A549 (cell line): ENCODE measurements around the gene BAG3. TPM values are rescaled to one million over a fixed set of nuclear protein-coding genes. Genes with fewer than 3 reads are reported as not detected.

Source experiments
- ATAC-seq, 2 experiments: fragments of 200-7000 bp in 1 of 2; fragments of >200 bp in 1 of 2; cut with Nextera tagmentation in 1 of 2; cut with Tn5 transposase in 1 of 2; 3 replicates each; pipeline versions ENCODE4 v1.8.0 to v1.9.1; 2018 to 2020; ENCODE audit warnings: mild to moderate bottlenecking in 1 of 2, moderate library complexity in 1 of 2
- CTCF ChIA-PET: fragments of 300-600 bp; sonication (Branson Sonifier 250); formaldehyde crosslinking; extraction: SDS; loops from one replicate; lab custom pipeline; 2021; ENCODE audit warnings: antibody characterized with exemption, inconsistent platforms; lab: Yijun Ruan, JAX
- POLR2A ChIA-PET: fragments of 350-600 bp; formaldehyde crosslinking; extraction: SDS; loops from one replicate; lab custom pipeline; 2021; ENCODE audit warnings: antibody characterized with exemption, inconsistent platforms; lab: Yijun Ruan, JAX
- DNase-seq, 2 experiments: peaks; one replicate each; pipeline versions ENCODE4 v3.0.0 to v3.0.0-alpha.2; 2011 to 2016; ENCODE audit warnings: low read depth in 1 of 2, low spot score in 1 of 2
- FAIRE-seq: peaks from 2 replicates; lab custom pipeline; 2011; peaks lifted over from hg19 to GRCh38; lab: Jason Lieb, UNC
- H3K27ac ChIP-seq, 2 experiments: fragments of >200 bp; sonication (Bioruptor Twin); formaldehyde crosslinking; 3 replicates each; pipeline ENCODE4 v1.5.1; 2016 to 2017
- H3K4me1 ChIP-seq: fragments of >200 bp; sonication (Bioruptor Twin); formaldehyde crosslinking; 3 replicates; pipeline ENCODE4 v1.6.1; 2016
- H3K4me2 ChIP-seq: fragments of >200 bp; sonication (Bioruptor Twin); formaldehyde crosslinking; 3 replicates; pipeline ENCODE4 v1.6.1; 2016
- H3K4me3 ChIP-seq: fragments of >200 bp; sonication (Bioruptor Twin); formaldehyde crosslinking; 3 replicates; pipeline ENCODE4 v1.5.1; 2016
- H3K9me3 ChIP-seq: fragments of >200 bp; sonication (Bioruptor Twin); formaldehyde crosslinking; 3 replicates; pipeline ENCODE4 v1.6.1; 2016
- CBX2 ChIP-seq: fragments of 200-600 bp; sonication (generic); IDR thresholded peaks from 2 replicates; pipeline ENCODE4 v1.6.1; 2016; ENCODE audit warnings: low read depth, mild to moderate bottlenecking, borderline replicate concordance
- CHD2 ChIP-seq: fragments of 150-350 bp; IDR thresholded peaks from 2 replicates; pipeline ENCODE4 v1.6.1; 2014; ENCODE audit warnings: low read length; ENCODE audit not compliant: partially characterized antibody
- CTCF ChIP-seq: fragments of >200 bp; sonication (Bioruptor Twin); formaldehyde crosslinking; IDR thresholded peaks from 3 replicates; pipeline ENCODE4 v1.5.1; 2016
- EP300 ChIP-seq, 2 experiments: fragments of >200 bp; sonication (Bioruptor Twin); formaldehyde crosslinking; IDR thresholded peaks; 2 replicates in 1 of 2; 3 replicates in 1 of 2; pipeline ENCODE4 v1.6.1; 2016 to 2017
- FOSB ChIP-seq: fragments of 250-450 bp; sonication (Bioruptor Pico); IDR thresholded peaks from 2 replicates; pipeline ENCODE4 v1.5.0; 2020; ENCODE audit warnings: mild to moderate bottlenecking, moderate library complexity
- FOSL2 ChIP-seq, 2 experiments: fragments of 450-650 bp in 1 of 2; fragments of >200 bp in 1 of 2; sonication (Bioruptor Twin) in 1 of 2; formaldehyde crosslinking; IDR thresholded peaks; 2 replicates each; pipeline versions ENCODE4 v1.5.0 to v1.6.1; 2016 to 2020; ENCODE audit warnings: mild to moderate bottlenecking in 1 of 2, moderate library complexity in 1 of 2
- FOXS1 ChIP-seq: fragments of 250-450 bp; sonication (Bioruptor Pico); IDR thresholded peaks from 2 replicates; pipeline ENCODE4 v1.5.0; 2020; ENCODE audit warnings: mild to moderate bottlenecking, moderate library complexity
- GATA3 ChIP-seq: IDR thresholded peaks from 2 replicates; pipeline ENCODE4 v1.6.1; 2012; ENCODE audit warnings: borderline replicate concordance
- HDAC2 ChIP-seq: fragments of 200-600 bp; sonication (generic); IDR thresholded peaks from 2 replicates; pipeline ENCODE4 v1.6.1; 2016
- HEYL ChIP-seq: fragments of 250-450 bp; sonication (Bioruptor Pico); IDR thresholded peaks from 2 replicates; pipeline ENCODE4 v1.8.0; 2021; ENCODE audit warnings: mild to moderate bottlenecking, moderate library complexity
- HMGXB4 ChIP-seq: fragments of 250-450 bp; sonication (Bioruptor Pico); IDR thresholded peaks from 2 replicates; pipeline ENCODE4 v1.5.0; 2021; ENCODE audit warnings: mild to moderate bottlenecking, moderate library complexity, borderline replicate concordance
- HOXB13 ChIP-seq: fragments of 250-450 bp; sonication (Bioruptor Pico); IDR thresholded peaks from 2 replicates; pipeline ENCODE4 v1.5.0; 2020; ENCODE audit warnings: low read depth, mild to moderate bottlenecking, moderate library complexity
- HOXB5 ChIP-seq: fragments of 250-450 bp; sonication (Bioruptor Pico); IDR thresholded peaks from 2 replicates; pipeline ENCODE4 v1.5.0; 2020; ENCODE audit warnings: mild to moderate bottlenecking, moderate library complexity
- MAZ ChIP-seq: fragments of 150-350 bp; IDR thresholded peaks from 2 replicates; pipeline ENCODE4 v1.6.1; 2014; ENCODE audit warnings: antibody characterized with exemption, low read depth, low read length, borderline replicate concordance
- NPAS2 ChIP-seq: fragments of 250-450 bp; sonication (Bioruptor Pico); IDR thresholded peaks from 2 replicates; pipeline ENCODE4 v1.8.0; 2022; ENCODE audit warnings: mild to moderate bottlenecking, moderate library complexity, borderline replicate concordance
- NR3C1 ChIP-seq: fragments of >200 bp; sonication (Bioruptor Twin); formaldehyde crosslinking; IDR thresholded peaks from 3 replicates; pipeline ENCODE4 v1.6.1; 2017
- PBX3 ChIP-seq: IDR thresholded peaks from 2 replicates; pipeline ENCODE4 v1.6.1; 2012
- PHF8 ChIP-seq: fragments of 200-600 bp; sonication (generic); IDR thresholded peaks from 2 replicates; pipeline ENCODE4 v1.6.1; 2016; ENCODE audit warnings: low read depth, mild to moderate bottlenecking, antibody characterized with exemption, moderate library complexity, borderline replicate concordance
- RAD21 ChIP-seq, 2 experiments: fragments of >200 bp in 1 of 2; sonication (Bioruptor Twin) in 1 of 2; formaldehyde crosslinking in 1 of 2; IDR thresholded peaks in 1 of 2; conservative IDR thresholded peaks in 1 of 2; 2 replicates in 1 of 2; 3 replicates in 1 of 2; pipeline ENCODE4 v1.6.1; 2012 to 2018; ENCODE audit warnings: inconsistent platforms in 1 of 2
- RARB ChIP-seq: fragments of 250-450 bp; sonication (Bioruptor Pico); IDR thresholded peaks from 2 replicates; pipeline ENCODE4 v1.8.0; 2021; ENCODE audit warnings: mild to moderate bottlenecking, moderate library complexity
- RNF2 ChIP-seq: fragments of 200-600 bp; sonication (generic); IDR thresholded peaks from 2 replicates; pipeline ENCODE4 v1.6.1; 2016; ENCODE audit warnings: low read depth, mild to moderate bottlenecking, antibody characterized with exemption, moderate library complexity, borderline replicate concordance
- SMC3 ChIP-seq: fragments of >200 bp; sonication (Bioruptor Twin); formaldehyde crosslinking; IDR thresholded peaks from 3 replicates; pipeline ENCODE4 v1.6.1; 2018; ENCODE audit warnings: inconsistent platforms
- SREBF2 ChIP-seq: fragments of 450-650 bp; IDR thresholded peaks from 2 replicates; pipeline ENCODE4 v1.6.1; 2014; ENCODE audit warnings: mild to moderate bottlenecking, moderate library complexity
- WGBS: methylation state at CpG from one replicate; pipeline ENCODE4 v1.1.6; 2017; ENCODE audit errors: missing lambda C conversion rate; 5-methylcytosine and 5-hydroxymethylcytosine counted together
- polyA plus RNA-seq, 4 experiments: library from polyadenylated mRNA; depleted of rRNA in 3 of 4; stranded (reverse); fragments of >200 nt; fragmentation: RNase III in 1 of 4; extraction: RNeasy Plus Mini Kit Qiagen cat#74134 plus additional on column Dnase treatment in 1 of 4; gene quantifications; 2 replicates in 3 of 4; 3 replicates in 1 of 4; pipeline ENCODE4 v1.2.3, GENCODE V29; 2011 to 2017
- TF ChIP-seq, protein P1 (sequence below): fragments of 200-600 bp; sonication (generic); IDR thresholded peaks from 2 replicates; pipeline ENCODE4 v1.6.1; 2016; ENCODE audit warnings: antibody characterized with exemption, mild to moderate bottlenecking, moderate library complexity
- TF ChIP-seq, protein P2 (sequence below): fragments of >200 bp; sonication (Bioruptor Twin); formaldehyde crosslinking; IDR thresholded peaks from 3 replicates; pipeline ENCODE4 v1.6.1; 2016

Gene BAG3
- polyA plus RNA-seq, 2 of the 4 experiments (the other 2 are of a cell fraction): 10.7 to 58.4 TPM

DNA sequence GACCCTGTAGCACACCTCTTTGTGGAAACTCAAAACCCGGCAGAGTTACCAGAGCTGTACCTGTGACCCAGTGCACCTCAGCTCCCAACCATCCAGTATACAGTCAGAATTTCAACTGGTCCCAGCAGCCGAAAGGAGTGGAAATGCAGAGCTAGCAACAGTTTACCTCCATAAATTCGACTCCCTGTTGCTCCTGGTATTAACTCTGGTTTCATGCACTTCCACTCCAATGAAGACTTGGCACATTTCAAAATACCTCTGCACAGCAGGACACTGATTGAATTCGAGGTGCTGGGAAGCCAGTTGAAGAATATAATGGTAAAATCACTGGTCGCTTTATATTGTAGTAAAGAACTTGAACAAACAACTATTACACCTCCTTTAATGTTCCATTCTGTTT is 36.5 kb upstream of the BAG3 start:
- H3K4me2 ChIP-seq: no peak overlapping the region
- no peak for DNase-seq
- CTCF ChIA-PET: interaction anchor here (0.8 to 1.6 kb wide), 3 partner anchors 18 to 245 kb away, joined by 3 to 5 read pairs (median 4); partner anchors contain the start of gene TIAL1
- H3K27ac ChIP-seq: no peak overlapping the region
- no peak for FAIRE-seq
- WGBS: 67% methylated on average over 5 of the region's 5 CpGs
- no peak for ATAC-seq
- no peak overlapping the region for H3K4me3 ChIP-seq
- TF ChIP-seq HMGXB4 (no peak), RNF2 (no peak), PHF8 (no peak), RAD21 (conservative IDR thresholded peaks at IDR 0.05 in 1 of 2, IDR thresholded peaks at IDR 0.05 in 1 of 2) (no peak), GATA3 (no peak), HEYL (CRISPR knock-in tag) (no peak), EP300 (IDR thresholded peaks at IDR 0.05) (no peak), MAZ (no peak), HOXB13 (CRISPR knock-in tag) (no peak), CHD2 (no peak), CBX2 (no peak), NPAS2 (CRISPR knock-in tag) (no peak), FOXS1 (no peak), SREBF2 (no peak), NR3C1 (no peak)
- TF ChIP-seq, protein P1, sequence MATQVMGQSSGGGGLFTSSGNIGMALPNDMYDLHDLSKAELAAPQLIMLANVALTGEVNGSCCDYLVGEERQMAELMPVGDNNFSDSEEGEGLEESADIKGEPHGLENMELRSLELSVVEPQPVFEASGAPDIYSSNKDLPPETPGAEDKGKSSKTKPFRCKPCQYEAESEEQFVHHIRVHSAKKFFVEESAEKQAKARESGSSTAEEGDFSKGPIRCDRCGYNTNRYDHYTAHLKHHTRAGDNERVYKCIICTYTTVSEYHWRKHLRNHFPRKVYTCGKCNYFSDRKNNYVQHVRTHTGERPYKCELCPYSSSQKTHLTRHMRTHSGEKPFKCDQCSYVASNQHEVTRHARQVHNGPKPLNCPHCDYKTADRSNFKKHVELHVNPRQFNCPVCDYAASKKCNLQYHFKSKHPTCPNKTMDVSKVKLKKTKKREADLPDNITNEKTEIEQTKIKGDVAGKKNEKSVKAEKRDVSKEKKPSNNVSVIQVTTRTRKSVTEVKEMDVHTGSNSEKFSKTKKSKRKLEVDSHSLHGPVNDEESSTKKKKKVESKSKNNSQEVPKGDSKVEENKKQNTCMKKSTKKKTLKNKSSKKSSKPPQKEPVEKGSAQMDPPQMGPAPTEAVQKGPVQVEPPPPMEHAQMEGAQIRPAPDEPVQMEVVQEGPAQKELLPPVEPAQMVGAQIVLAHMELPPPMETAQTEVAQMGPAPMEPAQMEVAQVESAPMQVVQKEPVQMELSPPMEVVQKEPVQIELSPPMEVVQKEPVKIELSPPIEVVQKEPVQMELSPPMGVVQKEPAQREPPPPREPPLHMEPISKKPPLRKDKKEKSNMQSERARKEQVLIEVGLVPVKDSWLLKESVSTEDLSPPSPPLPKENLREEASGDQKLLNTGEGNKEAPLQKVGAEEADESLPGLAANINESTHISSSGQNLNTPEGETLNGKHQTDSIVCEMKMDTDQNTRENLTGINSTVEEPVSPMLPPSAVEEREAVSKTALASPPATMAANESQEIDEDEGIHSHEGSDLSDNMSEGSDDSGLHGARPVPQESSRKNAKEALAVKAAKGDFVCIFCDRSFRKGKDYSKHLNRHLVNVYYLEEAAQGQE: no peak
- TF ChIP-seq, protein P2, sequence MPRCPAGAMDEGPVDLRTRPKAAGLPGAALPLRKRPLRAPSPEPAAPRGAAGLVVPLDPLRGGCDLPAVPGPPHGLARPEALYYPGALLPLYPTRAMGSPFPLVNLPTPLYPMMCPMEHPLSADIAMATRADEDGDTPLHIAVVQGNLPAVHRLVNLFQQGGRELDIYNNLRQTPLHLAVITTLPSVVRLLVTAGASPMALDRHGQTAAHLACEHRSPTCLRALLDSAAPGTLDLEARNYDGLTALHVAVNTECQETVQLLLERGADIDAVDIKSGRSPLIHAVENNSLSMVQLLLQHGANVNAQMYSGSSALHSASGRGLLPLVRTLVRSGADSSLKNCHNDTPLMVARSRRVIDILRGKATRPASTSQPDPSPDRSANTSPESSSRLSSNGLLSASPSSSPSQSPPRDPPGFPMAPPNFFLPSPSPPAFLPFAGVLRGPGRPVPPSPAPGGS: no peak
- TF ChIP-seq, all 56 proteins: peak for 0
- H3K9me3 ChIP-seq: no peaks in the 10 kb centered on the region
- POLR2A ChIA-PET: interaction anchor here (0.8 kb wide), 1 partner anchor 36 kb away, joined by 3 read pairs; the partner anchor contains the start of gene BAG3
- no peaks in the 10 kb centered on the region for H3K4me1 ChIP-seq

DNA sequence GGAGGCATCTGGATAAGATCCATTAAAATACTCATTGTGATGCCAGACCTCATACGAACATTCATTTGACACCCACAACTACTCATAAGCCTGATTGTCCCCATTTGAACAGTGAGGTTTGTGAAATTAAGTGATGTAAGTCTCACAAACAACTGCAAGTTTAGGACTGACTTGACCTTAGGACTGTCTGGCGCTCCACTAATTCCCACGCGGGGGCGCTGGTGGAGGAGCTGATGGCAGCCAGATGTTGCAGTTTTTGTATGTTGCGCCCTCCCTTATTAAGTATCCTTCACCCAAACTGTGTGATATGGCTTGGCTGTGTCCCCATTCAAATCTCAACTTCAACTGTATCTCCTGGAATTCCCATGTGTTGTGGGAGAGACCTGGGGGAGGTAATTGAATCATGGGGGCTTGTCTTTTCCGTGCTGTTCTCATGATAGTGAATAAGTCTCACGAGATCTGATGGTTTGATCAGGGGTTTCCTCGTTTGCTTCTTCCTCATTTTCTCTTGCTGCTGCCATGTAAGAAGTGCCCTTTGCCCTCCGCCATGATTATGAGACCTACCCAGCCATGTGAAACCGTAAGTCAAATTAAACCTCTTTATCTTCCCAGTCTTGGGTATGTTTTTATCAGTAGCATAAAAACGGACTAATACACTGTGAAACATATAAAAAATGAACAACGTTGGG is 34.2 kb upstream of the BAG3 start:
- ChIA-PET POLR2A (interaction anchor here (1.7 kb wide), 1 partner anchor 34 kb away, joined by 6 read pairs; the partner anchor contains the start of gene BAG3), CTCF (interaction anchor here (0.6 to 5.8 kb wide), 5 partner anchors 8 to 350 kb away, joined by 3 to 35 read pairs (median 5); no protein-coding TSS in a partner anchor)
- no peak for FAIRE-seq
- TF ChIP-seq HDAC2 (no peak), CTCF (peak; percentile 23; the same call in 2 of the 3 replicates), SMC3 (peak; percentile 17; the same call in 1 of the 3 replicates), FOSL2 (IDR thresholded peaks at IDR 0.05) (no peak), FOSL2 (CRISPR knock-in tag; IDR thresholded peaks at IDR 0.05) (no peak), CBX2 (no peak), HEYL (CRISPR knock-in tag) (no peak), RARB (no peak), CHD2 (no peak), FOSB (CRISPR knock-in tag) (no peak), FOXS1 (no peak), HOXB5 (no peak), PBX3 (no peak), RAD21 (conservative IDR thresholded peaks at IDR 0.05 in 1 of 2, IDR thresholded peaks at IDR 0.05 in 1 of 2) (peak; percentile 18 to 21; a peak in 2 of 5 replicates), RNF2 (no peak)

More for the DNA sequence above, 34.2 kb upstream of the BAG3 start:
- H3K9me3 ChIP-seq: no peaks in the 10 kb centered on the region
- H3K27ac ChIP-seq: no peak overlapping the region
- no peak overlapping the region for H3K4me3 ChIP-seq
- 59% methylated on average over 13 of the region's 13 CpGs for WGBS
- H3K4me2 ChIP-seq: no peak overlapping the region
- peaks cover 10% of the 10 kb centered on the region for H3K4me1 ChIP-seq
- DNase-seq: peak in 1 of 2 experiments; percentile 32
- ATAC-seq: peak in 1 of 2 experiments; percentile 69; a peak in 3 of 6 replicates
